Measurements from ENCODE around the gene TMA7B. TPM values are rescaled to one million over a fixed set of nuclear protein-coding genes. Genes with fewer than 3 reads are reported as not detected.

TMA7B gene
- total RNA-seq, 1 experiment from 2014 or later: not detected

- POLR2A ChIA-PET (ENCODE audit: unreplicated experiment): no interaction called here
Observed at GRCh38 chr22:39979048-39979447, 18.9 kb downstream of the TMA7B start.

DNA sequence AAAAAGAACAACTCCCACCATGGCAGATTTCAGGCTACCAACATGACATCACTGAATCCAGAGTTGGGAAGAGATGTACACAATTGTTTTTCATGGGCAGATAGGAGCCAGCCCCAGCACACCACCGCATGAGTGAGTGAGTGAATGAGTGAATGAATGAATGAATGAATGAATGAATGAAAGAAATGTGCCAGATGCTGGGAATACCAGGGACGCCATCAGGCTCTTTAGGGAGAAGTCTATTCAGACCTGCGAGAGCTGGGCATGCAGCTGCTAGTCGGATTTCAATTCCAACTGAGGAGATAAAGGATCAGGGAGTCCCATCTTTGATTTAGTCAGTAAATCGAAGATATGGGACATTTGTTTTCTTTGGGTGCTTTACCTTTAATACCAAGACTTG, 19.3 kb downstream of the TMA7B start:
- POLR2A ChIA-PET (ENCODE audit: unreplicated experiment): no interaction called here
- no peaks in the 10 kb centered on the region for H3F3A ChIP-seq (ENCODE audit: low read length, unreplicated experiment)
- H3K27me3 ChIP-seq (ENCODE audit: low read length): peaks cover 50% of the 10 kb centered on the region
- H3K27ac ChIP-seq (ENCODE audit: low read length): no peak overlapping the region
- no peaks in the 10 kb centered on the region for H3K4me1 ChIP-seq (ENCODE audit: insufficient read depth, low read length)
- H3K36me3 ChIP-seq (ENCODE audit: low read depth, low read length): no peaks in the 10 kb centered on the region
- no peaks in the 10 kb centered on the region for H3K9me3 ChIP-seq (ENCODE audit: low read length)
- no peak overlapping the region for H3K9ac ChIP-seq (ENCODE audit: low read length)
- ATAC-seq (no peak), DNase-seq (no peak)
- H3K9me2 ChIP-seq (replicated peaks; ENCODE audit: low read length): no peaks in the 10 kb centered on the region
- no peak overlapping the region for H2AFZ ChIP-seq (ENCODE audit: low read length)
- no peak overlapping the region for H3K4me3 ChIP-seq (ENCODE audit: low read length)
- no peak overlapping the region for H3K4me2 ChIP-seq (ENCODE audit: low read length)
- CTCF ChIA-PET: no interaction called here
- no peaks in the 10 kb centered on the region for H3K79me2 ChIP-seq (ENCODE audit: low read length)
- TF ChIP-seq EZH2 (IDR thresholded peaks at IDR 0.05; ENCODE audit: low read length, unreplicated experiment) (no peak), EZH2phosphoT487 (IDR thresholded peaks at IDR 0.05; ENCODE audit: borderline replicate concordance, low read length) (no peak), CTCF (conservative IDR thresholded peaks at IDR 0.05; ENCODE audit: low read depth, low read length) (no peak)
- no TSS peak for BruUV-seq (replicated peaks)
- intact Hi-C loops (cut with micrococcal nuclease): no loop called here
- H4K20me1 ChIP-seq (ENCODE audit: low read length): no peaks in the 10 kb centered on the region

More at GRCh38 chr22:39979048-39979447, 18.9 kb downstream of the TMA7B start:
- BruUV-seq (replicated peaks): no TSS peak
- H4K20me1 ChIP-seq (ENCODE audit: low read length): no peaks in the 10 kb centered on the region
- DNase-seq: no peak
- ATAC-seq: no peak
- no peaks in the 10 kb centered on the region for H3K36me3 ChIP-seq (ENCODE audit: low read depth, low read length)
- H3K27ac ChIP-seq (ENCODE audit: low read length): no peak overlapping the region
- no peaks in the 10 kb centered on the region for H3F3A ChIP-seq (ENCODE audit: low read length, unreplicated experiment)
- H3K4me2 ChIP-seq (ENCODE audit: low read length): no peak overlapping the region
- no peak overlapping the region for H2AFZ ChIP-seq (ENCODE audit: low read length)
- H3K27me3 ChIP-seq (ENCODE audit: low read length): peaks cover 53% of the 10 kb centered on the region
- no peaks in the 10 kb centered on the region for H3K79me2 ChIP-seq (ENCODE audit: low read length)
- H3K4me3 ChIP-seq (ENCODE audit: low read length): no peak overlapping the region
- H3K9ac ChIP-seq (ENCODE audit: low read length): no peak overlapping the region
- no peaks in the 10 kb centered on the region for H3K9me3 ChIP-seq (ENCODE audit: low read length)
- TF ChIP-seq CTCF (conservative IDR thresholded peaks at IDR 0.05; ENCODE audit: low read depth, low read length) (no peak), EZH2phosphoT487 (IDR thresholded peaks at IDR 0.05; ENCODE audit: borderline replicate concordance, low read length) (no peak), EZH2 (IDR thresholded peaks at IDR 0.05; ENCODE audit: low read length, unreplicated experiment) (no peak)
- H3K4me1 ChIP-seq (ENCODE audit: insufficient read depth, low read length): no peaks in the 10 kb centered on the region
- intact Hi-C loops (cut with micrococcal nuclease): no loop called here
- CTCF ChIA-PET: no interaction called here
- no peaks in the 10 kb centered on the region for H3K9me2 ChIP-seq (replicated peaks; ENCODE audit: low read length)

- no peak overlapping the region for H3K9ac ChIP-seq (ENCODE audit: low read length)
- ChIA-PET CTCF (no interaction called here), POLR2A (ENCODE audit: unreplicated experiment) (no interaction called here)
- H3K9me2 ChIP-seq (replicated peaks; ENCODE audit: low read length): no peaks in the 10 kb centered on the region
- H2AFZ ChIP-seq (ENCODE audit: low read length): no peak overlapping the region
- no peaks in the 10 kb centered on the region for H3K79me2 ChIP-seq (ENCODE audit: low read length)
- no peaks in the 10 kb centered on the region for H3K36me3 ChIP-seq (ENCODE audit: low read depth, low read length)
- H3F3A ChIP-seq (ENCODE audit: low read length, unreplicated experiment): no peaks in the 10 kb centered on the region
- ATAC-seq (no peak), DNase-seq (no peak)
- H3K9me3 ChIP-seq (ENCODE audit: low read length): no peaks in the 10 kb centered on the region
- TF ChIP-seq CTCF (conservative IDR thresholded peaks at IDR 0.05; ENCODE audit: low read depth, low read length) (no peak), EZH2 (IDR thresholded peaks at IDR 0.05; ENCODE audit: low read length, unreplicated experiment) (no peak), EZH2phosphoT487 (IDR thresholded peaks at IDR 0.05; ENCODE audit: borderline replicate concordance, low read length) (no peak)
- intact Hi-C loops (cut with micrococcal nuclease): no loop called here
- no peaks in the 10 kb centered on the region for H4K20me1 ChIP-seq (ENCODE audit: low read length)
- no peak overlapping the region for H3K4me3 ChIP-seq (ENCODE audit: low read length)
- no peaks in the 10 kb centered on the region for H3K4me1 ChIP-seq (ENCODE audit: insufficient read depth, low read length)
- no TSS peak for BruUV-seq (replicated peaks)
- H3K27ac ChIP-seq (ENCODE audit: low read length): no peak overlapping the region
- no peak overlapping the region for H3K4me2 ChIP-seq (ENCODE audit: low read length)
- peaks cover 39% of the 10 kb centered on the region for H3K27me3 ChIP-seq (ENCODE audit: low read length)
Observed at GRCh38 chr22:39980596-39980995, 20.4 kb downstream of the TMA7B start.
